Thymus (tissue), 11 donors: ENCODE measurements around the gene BMPR1B. TPM values are rescaled to one million over a fixed set of nuclear protein-coding genes. Genes with fewer than 3 reads are reported as not detected.
A peak's percentile ranks its signal among the peaks of the same experiment; 100 is the strongest.

Experiments
- DNase-seq, 9 donors: peaks; one replicate each; pipeline ENCODE4 v3.0.0-alpha.2; 2013; ENCODE audit warnings: low spot score in 9 of 9, low read depth in 6 of 9, missing footprints in 1 of 9
- H3K27ac ChIP-seq, 2 donors: one replicate each; pipeline ENCODE4 v1.5.1; 2013; ENCODE audit warnings: control low read depth in 1 of 2, low read depth in 1 of 2, low read length in 1 of 2, mild to moderate bottlenecking in 1 of 2, moderate library complexity in 1 of 2
- H3K27me3 ChIP-seq, 2 donors: one replicate each; pipeline ENCODE4 v1.5.1; 2013; ENCODE audit warnings: low read length in 1 of 2; ENCODE audit not compliant: control insufficient read depth in 2 of 2, insufficient read depth in 1 of 2
- H3K36me3 ChIP-seq, 2 donors: one replicate each; pipeline ENCODE4 v1.5.1; 2013; ENCODE audit warnings: low read length in 1 of 2, mild to moderate bottlenecking in 1 of 2, moderate library complexity in 1 of 2; ENCODE audit not compliant: control insufficient read depth in 2 of 2, insufficient read depth in 2 of 2
- H3K4me1 ChIP-seq, 2 donors: one replicate each; pipeline ENCODE4 v1.5.1; 2013; ENCODE audit warnings: low read length in 2 of 2; ENCODE audit not compliant: control insufficient read depth in 2 of 2, insufficient read depth in 2 of 2
- H3K4me3 ChIP-seq, 2 donors: one replicate each; pipeline ENCODE4 v1.5.1; 2013; ENCODE audit warnings: low read length in 2 of 2, control low read depth in 1 of 2, mild to moderate bottlenecking in 1 of 2
- H3K9me3 ChIP-seq, 2 donors: one replicate each; pipeline ENCODE4 v1.5.1; 2013; ENCODE audit warnings: low read length in 1 of 2, mild to moderate bottlenecking in 1 of 2; ENCODE audit not compliant: control insufficient read depth in 2 of 2, insufficient read depth in 1 of 2
- WGBS: extraction: QIAGEN DNeasy Blood & Tissue Kit; methylation state at CpG from one replicate; pipeline ENCODE4 v1.1.7; 2013; 5-methylcytosine and 5-hydroxymethylcytosine counted together
- polyA plus RNA-seq: library from polyadenylated mRNA; stranded (reverse); fragments of 200-250 nt; gene quantifications from one replicate; pipeline ENCODE4 v1.2.3, GENCODE V29; 2013
- total RNA-seq: library from RNA; stranded (reverse); fragments of 120-200 nt; gene quantifications from one replicate; pipeline ENCODE4 v1.2.4, GENCODE V29; 2013
- donor health status: healthy.

Gene BMPR1B
- total and polyA plus RNA-seq, 2 donors, result 2.2 to 12.5 TPM

DNA sequence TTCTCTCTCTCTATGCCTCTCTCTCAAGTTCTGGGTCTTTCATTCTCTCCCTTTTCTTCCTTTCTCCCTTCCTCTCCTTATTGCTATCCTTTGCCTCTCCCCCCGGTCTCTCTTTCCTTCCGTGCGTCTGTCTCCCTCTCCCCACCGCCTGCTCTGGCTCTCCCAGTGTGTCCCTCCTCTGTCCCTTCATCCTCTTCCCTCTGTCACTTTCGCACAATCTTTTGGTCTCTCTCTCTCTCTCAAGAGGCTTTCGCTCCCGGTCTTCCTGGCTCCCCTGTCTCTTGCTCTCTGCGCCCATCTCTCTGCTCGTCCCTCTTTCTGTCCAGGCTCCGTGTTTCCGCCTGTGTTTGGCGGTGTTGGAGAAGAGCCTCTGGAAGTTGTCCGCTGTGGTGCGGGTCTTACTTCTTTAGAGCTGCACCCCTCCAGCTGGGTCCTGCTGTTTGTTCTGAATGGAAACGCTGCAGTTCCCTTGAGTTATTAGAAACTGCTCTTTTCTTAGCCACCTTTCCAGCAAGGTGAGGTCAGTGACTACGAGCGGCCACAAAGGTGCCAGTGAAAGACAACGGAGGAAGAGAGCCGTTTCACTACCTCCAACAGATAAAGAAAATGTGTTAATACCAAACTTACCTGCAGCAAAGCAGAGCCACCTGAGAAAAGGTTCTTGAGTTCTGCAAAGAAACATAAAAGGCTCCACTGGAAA lies 1.1 kb downstream of the BMPR1B start:
- H3K4me3 ChIP-seq, result peak overlapping the region; percentile 12 to 73
- H3K27me3 ChIP-seq, result peaks cover 25 to 72% of the 10 kb centered on the region in 2 donors
- DNase-seq, result peak in 2 of 9 donors; percentile 6 to 31
- no peaks in the 10 kb centered on the region for H3K36me3 ChIP-seq
- no peak overlapping the region for H3K27ac ChIP-seq
- peaks cover 3 to 12% of the 10 kb centered on the region in 2 donors for H3K4me1 ChIP-seq
- 50% methylated on average over 19 of the region's 19 CpGs for WGBS
- H3K9me3 ChIP-seq, result peaks cover 0 to 6% of the 10 kb centered on the region in 2 donors

DNA sequence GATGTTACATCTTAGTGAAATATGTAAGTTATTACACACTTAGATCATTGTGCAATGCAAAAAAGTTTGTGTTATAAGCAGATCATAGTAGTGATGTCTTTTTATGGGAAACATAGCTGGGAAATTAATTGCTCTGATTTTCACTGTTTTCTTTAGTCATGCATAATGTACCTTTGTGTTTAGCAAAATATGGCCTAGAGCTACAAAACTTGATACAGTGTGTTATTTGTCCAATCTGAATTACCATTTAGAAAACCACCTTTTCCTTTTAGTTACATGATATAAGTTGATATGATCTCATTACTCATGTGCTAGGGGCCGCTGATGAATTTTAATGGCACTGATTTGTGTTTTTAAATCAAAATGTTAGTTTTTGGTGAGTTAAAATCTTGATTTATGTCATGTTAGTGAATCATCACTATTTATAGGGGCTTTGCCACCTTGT lies 2.0 kb downstream of the BMPR1B start:
- Histone ChIP-seq H3K36me3 (no peaks in the 10 kb centered on the region), H3K27ac (no peak overlapping the region), H3K27me3 (peaks cover 25 to 65% of the 10 kb centered on the region in 2 donors), H3K4me1 (peaks cover 3 to 12% of the 10 kb centered on the region in 2 donors), H3K9me3 (peaks cover 0 to 6% of the 10 kb centered on the region in 2 donors), H3K4me3 (no peak overlapping the region)
- no peak for DNase-seq
- 99% methylated on average over 1 of the region's 1 CpG for WGBS

- 96% methylated on average over 4 of the region's 4 CpGs for WGBS
- H3K27me3 ChIP-seq, result peaks cover 17 to 40% of the 10 kb centered on the region in 2 donors
- H3K27ac ChIP-seq, result no peak overlapping the region
- no peaks in the 10 kb centered on the region for H3K36me3 ChIP-seq
- no peak overlapping the region for H3K4me3 ChIP-seq
- H3K4me1 ChIP-seq, result peaks cover 2 to 12% of the 10 kb centered on the region in 2 donors
- H3K9me3 ChIP-seq, result peaks cover 0 to 6% of the 10 kb centered on the region in 2 donors
- DNase-seq, result no peak
Observed at GRCh38 chr4:94762326-94762725, 4.6 kb downstream of the BMPR1B start.

- peaks cover 0 to 6% of the 10 kb centered on the region in 2 donors for H3K9me3 ChIP-seq
- H3K4me1 ChIP-seq, result peaks cover 0 to 8% of the 10 kb centered on the region in 2 donors
- H3K36me3 ChIP-seq, result no peaks in the 10 kb centered on the region
- WGBS, result 93% methylated on average over 4 of the region's 4 CpGs
- DNase-seq, result no peak
- no peak overlapping the region for H3K27ac ChIP-seq
- peaks cover 14 to 36% of the 10 kb centered on the region in 2 donors for H3K27me3 ChIP-seq
- H3K4me3 ChIP-seq, result no peak overlapping the region
Observed at GRCh38 chr4:94763005-94763404, 5.2 kb downstream of the BMPR1B start.

GRCh38 chr4:94763500-94763899 lies 5.7 kb downstream of the BMPR1B start:
- Histone ChIP-seq H3K4me1 (peaks cover 0 to 5% of the 10 kb centered on the region in 2 donors), H3K27ac (no peak overlapping the region), H3K9me3 (peaks cover 0 to 6% of the 10 kb centered on the region in 2 donors), H3K27me3 (peaks cover 13 to 32% of the 10 kb centered on the region in 2 donors), H3K36me3 (no peaks in the 10 kb centered on the region), H3K4me3 (no peak overlapping the region)
- DNase-seq, result no peak
- 94% methylated on average over 3 of the region's 3 CpGs for WGBS

- Histone ChIP-seq H3K27me3 (peaks cover 8 to 27% of the 10 kb centered on the region in 2 donors), H3K4me3 (no peak overlapping the region), H3K27ac (no peak overlapping the region), H3K4me1 (no peaks in the 10 kb centered on the region), H3K9me3 (peaks cover 0 to 1% of the 10 kb centered on the region in 2 donors), H3K36me3 (no peaks in the 10 kb centered on the region)
- no peak for DNase-seq
- WGBS, result 98% methylated on average over 2 of the region's 2 CpGs
Observed at GRCh38 chr4:94764069-94764468, 6.3 kb downstream of the BMPR1B start.

DNA sequence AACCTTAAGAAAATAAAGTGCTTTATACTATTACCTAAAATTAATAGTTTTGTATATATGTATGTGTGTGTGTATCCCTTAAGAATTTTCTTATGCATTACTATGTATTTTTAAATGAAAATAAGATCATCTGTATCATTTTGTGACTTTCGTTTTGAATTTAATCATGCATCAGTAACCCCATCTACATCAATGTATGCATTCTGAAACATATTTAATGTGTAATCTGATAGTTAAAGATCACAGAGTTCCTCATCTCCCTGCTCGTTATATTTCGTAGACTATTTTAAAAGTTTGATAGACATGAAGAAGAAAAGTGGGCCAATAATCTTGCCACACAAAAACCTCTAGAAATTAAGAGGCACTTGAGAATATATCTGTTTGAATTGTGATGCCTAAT lies 7.4 kb downstream of the BMPR1B start:
- peaks cover 3 to 16% of the 10 kb centered on the region in 2 donors for H3K27me3 ChIP-seq
- 90% methylated on average over 3 of the region's 3 CpGs for WGBS
- DNase-seq, result no peak
- no peaks in the 10 kb centered on the region for H3K36me3 ChIP-seq
- H3K27ac ChIP-seq, result no peak overlapping the region
- H3K9me3 ChIP-seq, result no peaks in the 10 kb centered on the region
- H3K4me3 ChIP-seq, result no peak overlapping the region
- H3K4me1 ChIP-seq, result no peaks in the 10 kb centered on the region

DNA sequence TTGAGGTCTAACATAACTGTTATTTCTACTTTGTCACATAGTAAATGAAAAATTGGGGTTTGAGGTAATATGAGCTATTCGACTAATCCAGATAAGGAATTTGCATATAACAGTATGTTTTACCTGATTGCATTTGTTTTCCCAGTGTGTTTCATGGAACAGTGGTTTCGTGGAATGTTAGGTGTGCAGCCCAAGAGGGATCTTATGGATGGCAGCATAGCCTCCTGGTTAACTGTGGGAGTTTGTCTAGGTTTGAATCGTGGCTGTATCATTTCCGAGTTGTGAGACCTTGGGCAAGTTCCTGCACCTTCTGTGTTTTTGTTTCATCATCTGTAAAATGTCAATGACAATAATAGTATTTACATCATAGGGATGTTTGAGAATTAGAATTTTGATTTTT lies 7.9 kb downstream of the BMPR1B start:
- 84% methylated on average over 4 of the region's 4 CpGs for WGBS
- H3K27me3 ChIP-seq, result peaks cover 0 to 11% of the 10 kb centered on the region in 2 donors

DNA sequence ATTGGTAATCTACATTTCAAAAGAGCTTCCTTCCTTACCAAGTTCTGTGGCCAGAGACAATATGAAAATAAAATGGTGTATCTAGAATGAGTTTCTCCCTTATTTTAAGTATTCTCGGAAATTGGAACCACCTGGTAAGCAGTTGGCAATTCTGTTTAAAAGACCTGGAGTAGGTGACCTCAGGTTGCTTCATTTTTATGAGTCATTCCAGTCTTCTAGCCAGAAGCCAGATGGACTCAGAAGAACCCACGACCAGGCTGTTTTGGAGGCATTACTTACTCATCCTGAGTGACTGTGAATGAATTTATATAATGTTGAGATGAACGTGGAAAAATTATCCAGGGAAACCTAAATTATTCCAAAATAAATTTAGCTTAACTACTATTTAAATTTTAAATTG lies 9.1 kb downstream of the BMPR1B start:
- 95% methylated on average over 3 of the region's 3 CpGs for WGBS
- H3K9me3 ChIP-seq, result no peaks in the 10 kb centered on the region
- no peaks in the 10 kb centered on the region for H3K36me3 ChIP-seq
- H3K27ac ChIP-seq, result no peak overlapping the region
- H3K27me3 ChIP-seq, result peaks cover 0 to 7% of the 10 kb centered on the region in 2 donors
- no peak overlapping the region for H3K4me3 ChIP-seq
- no peak for DNase-seq
- no peaks in the 10 kb centered on the region for H3K4me1 ChIP-seq

More for the DNA sequence above, 7.9 kb downstream of the BMPR1B start:
- Histone ChIP-seq H3K36me3 (no peaks in the 10 kb centered on the region), H3K9me3 (no peaks in the 10 kb centered on the region), H3K4me3 (no peak overlapping the region), H3K4me1 (no peaks in the 10 kb centered on the region), H3K27ac (no peak overlapping the region)
- no peak for DNase-seq
